K562 (cell line): ENCODE data around the gene ZFYVE27. TPM values are rescaled to one million over a fixed set of nuclear protein-coding genes. Genes with fewer than 3 reads are reported as not detected.

Experiments
- ATF3 ChIP-seq, 2 experiments: fragments of 450-650 bp in 1 of 2; sonication (generic) in 1 of 2; formaldehyde crosslinking in 1 of 2; IDR thresholded peaks in 1 of 2; conservative IDR thresholded peaks in 1 of 2; 2 replicates each; pipeline versions ENCODE4 v1.6.1 to v1.8.1; 2016 to 2023; ENCODE audit warnings: mild to moderate bottlenecking in 2 of 2, moderate library complexity in 2 of 2, inconsistent platforms in 1 of 2, missing genetic modification reagents in 1 of 2
- EP400 ChIP-seq: fragments of 450-650 bp; IDR thresholded peaks from 2 replicates; pipeline ENCODE4 v1.6.1; 2017; ENCODE audit warnings: antibody characterized with exemption, mild to moderate bottlenecking, moderate library complexity
- ETV5 ChIP-seq: sonication (generic); formaldehyde crosslinking; IDR thresholded peaks from 2 replicates; pipeline ENCODE4 v1.4.0; 2020; ENCODE audit warnings: low read depth, mild to moderate bottlenecking, missing genetic modification reagents
- FOS ChIP-seq: IDR thresholded peaks from 3 replicates; pipeline ENCODE4 v1.6.1; 2011; ENCODE audit not compliant: insufficient read length; ENCODE audit errors: extremely low read depth
- HDAC6 ChIP-seq: IDR thresholded peaks from 2 replicates; pipeline ENCODE4 v1.6.1; 2012; ENCODE audit warnings: low read depth, mild to moderate bottlenecking, control low read depth, inconsistent platforms, low read length, moderate library complexity
- JUNB ChIP-seq: fragments of 450-650 bp; formaldehyde crosslinking; conservative IDR thresholded peaks from 2 replicates; pipeline ENCODE4 v1.4.0; 2020; ENCODE audit warnings: mild to moderate bottlenecking
- MXI1 ChIP-seq: IDR thresholded peaks from 2 replicates; pipeline ENCODE4 v1.6.1; 2011; ENCODE audit warnings: low read depth, mild to moderate bottlenecking, improper control_type of control experiment, low read length
- POLR2AphosphoS5 ChIP-seq: IDR thresholded peaks from 2 replicates; pipeline ENCODE4 v1.6.1; 2011; ENCODE audit warnings: mild to moderate bottlenecking, low read depth, low read length, moderate library complexity; ENCODE audit not compliant: control insufficient read depth, insufficient read depth
- SMAD3 ChIP-seq: fragments of 450-650 bp; formaldehyde crosslinking; conservative IDR thresholded peaks from 2 replicates; pipeline ENCODE4 v1.4.0; 2020; ENCODE audit warnings: mild to moderate bottlenecking
- SRF ChIP-seq, 2 experiments: fragments of 250-450, 450-650 bp in 1 of 2; sonication (Bioruptor Pico) in 1 of 2; sonication (generic) in 1 of 2; formaldehyde crosslinking; IDR thresholded peaks; 2 replicates each; pipeline versions ENCODE4 v1.5.0 to v1.5.1; 2020 to 2022; ENCODE audit warnings: mild to moderate bottlenecking in 1 of 2, missing genetic modification reagents in 1 of 2
- TAL1 ChIP-seq: fragments of 450-650 bp; IDR thresholded peaks from 2 replicates; pipeline ENCODE4 v1.6.1; 2016; ENCODE audit warnings: mild to moderate bottlenecking
- ZFP1 ChIP-seq: fragments of 450-650 bp; formaldehyde crosslinking; IDR thresholded peaks from 2 replicates; pipeline ENCODE4 v1.4.0; 2020; ENCODE audit warnings: mild to moderate bottlenecking, mixed read lengths
- ZMIZ1 ChIP-seq, 2 experiments: fragments of 150-350 bp in 1 of 2; IDR thresholded peaks; 2 replicates each; pipeline ENCODE4 v1.6.1; 2012 to 2016; ENCODE audit warnings: low read depth in 2 of 2, low read length in 2 of 2, mild to moderate bottlenecking in 1 of 2, moderate library complexity in 1 of 2
- ZNF395 ChIP-seq: fragments of 200-800 bp; sonication (Bioruptor generic); IDR thresholded peaks from 2 replicates; pipeline ENCODE4 v1.6.1; 2017; ENCODE audit warnings: missing genetic modification characterization, missing compliant biosample characterization
- ZNF431 ChIP-seq: sonication (generic); formaldehyde crosslinking; IDR thresholded peaks from 2 replicates; pipeline ENCODE4 v1.8.0; 2022; ENCODE audit warnings: mild to moderate bottlenecking, missing genetic modification reagents
- ZNF778 ChIP-seq: fragments of 450-650 bp; formaldehyde crosslinking; IDR thresholded peaks from 2 replicates; pipeline ENCODE4 v1.4.0; 2020; ENCODE audit warnings: mild to moderate bottlenecking, moderate library complexity
- polyA plus RNA-seq, 8 experiments: library from polyadenylated mRNA; depleted of rRNA in 4 of 8; stranded (reverse) in 5 of 8; unstranded in 3 of 8; fragments of >200 nt; fragmentation: Nextera tagmentation in 2 of 8; fragmentation: Illumina TruSeq in 1 of 8; extraction: Ambion mirVana in 2 of 8; extraction: Trizol in 1 of 8; gene quantifications; 2 replicates each; pipeline versions ENCODE4 v1.2.1 to v1.2.3, GENCODE V29; 2011 to 2014; ENCODE audit warnings: inconsistent platforms in 1 of 8, missing spikeins in 1 of 8
- total RNA-seq, 7 experiments: library from RNA; depleted of rRNA in 6 of 7; stranded (reverse); fragments of >200 nt in 6 of 7; fragmentation: Illumina TruSeq in 2 of 7; extraction: Trizol in 2 of 7; gene quantifications; 2 replicates each; pipeline versions ENCODE4 v1.2.1 to v1.2.3, GENCODE V29; 2011 to 2021; ENCODE audit warnings: low replicate concordance in 1 of 7

ZFYVE27 gene
- total and polyA plus RNA-seq, 9 of the 15 experiments (the other 6 are each of a cell fraction or from before 2014, with no cell fraction given) = 0.81 to 21.9 (median 15.3) TPM

- TF ChIP-seq ZMIZ1 (IDR thresholded peaks at IDR 0.05; ENCODE audit: low read depth in 2 of 2, low read length in 2 of 2) (no peak), FOS (no peak), SRF (CRISPR knock-in tag; IDR thresholded peaks at IDR 0.05) (peak in 1 of 2 experiments; percentile 53; a peak in 1 of 4 replicates), ATF3 (IDR thresholded peaks at IDR 0.05) (peak; percentile 100), ATF3 (CRISPR knock-in tag; conservative IDR thresholded peaks at IDR 0.05) (no peak), TAL1 (no peak), ZFP1 (no peak), MXI1 (no peak), SMAD3 (CRISPR knock-in tag) (no peak), EP400 (peak; percentile 74), ZNF395 (CRISPR knock-in tag) (peak; percentile 79), HDAC6 (no peak), ZNF778 (no peak), POLR2AphosphoS5 (peak; percentile 62), ETV5 (peak; percentile 63), JUNB (CRISPR knock-in tag) (peak; percentile 94), ZNF431 (CRISPR knock-in tag) (peak; percentile 64; the same call in 1 of the 2 replicates)
Observed at GRCh38 chr10:97736902-97737769, at the start of gene ZFYVE27 (continued).
